Measurements from ENCODE around the gene CLECL1. TPM values are rescaled to one million over a fixed set of nuclear protein-coding genes. Genes with fewer than 3 reads are reported as not detected.
A peak's percentile ranks its signal among the peaks of the same experiment; 100 is the strongest.

Gene CLECL1
- polyA plus RNA-seq, 1 donor from 2014 or later = not detected

GRCh38 chr12:9750276-9751203 is 17.6 kb upstream of the CLECL1 start:
- no peak overlapping the region for H3K4me2 ChIP-seq (ENCODE audit: low read length)
- H3K27ac ChIP-seq (ENCODE audit: low read length) = peak overlapping the region; percentile 18

GRCh38 chr12:9749640-9750039 is 16.7 kb upstream of the CLECL1 start:
- Histone ChIP-seq H3K9me2 (ENCODE audit: insufficient read depth, low read length) (no peaks in the 10 kb centered on the region), H2AFZ (ENCODE audit: low read depth, low read length) (no peak overlapping the region), H3K4me2 (ENCODE audit: low read length) (no peak overlapping the region), H3F3A (ENCODE audit: insufficient read depth, low read length, poor library complexity, severe bottlenecking) (no peaks in the 10 kb centered on the region), H3K9me3 (ENCODE audit: low read length) (no peaks in the 10 kb centered on the region), H4K20me1 (ENCODE audit: insufficient read depth) (no peaks in the 10 kb centered on the region), H3K27me3 (ENCODE audit: insufficient read depth, low read depth, low read length) (no peaks in the 10 kb centered on the region), H3K9ac (ENCODE audit: low read length) (no peak overlapping the region), H3K36me3 (ENCODE audit: insufficient read depth, low read length) (no peaks in the 10 kb centered on the region), H3K27ac (ENCODE audit: low read length) (no peak overlapping the region), H3K79me2 (replicated peaks; ENCODE audit: insufficient read depth, low read length) (no peaks in the 10 kb centered on the region), H3K4me3 (ENCODE audit: low read length) (no peak overlapping the region)
- TF ChIP-seq REST (IDR thresholded peaks at IDR 0.05; ENCODE audit: borderline replicate concordance) (no peak), MXI1 (conservative IDR thresholded peaks at IDR 0.05; ENCODE audit: poor library complexity, severe bottlenecking) (no peak), RAD21 (conservative IDR thresholded peaks at IDR 0.05) (no peak), EZH2 (IDR thresholded peaks at IDR 0.05; ENCODE audit: borderline replicate concordance, insufficient read depth, low read length, poor library complexity, severe bottlenecking) (no peak), CTCF (IDR thresholded peaks at IDR 0.05; ENCODE audit: poor library complexity, severe bottlenecking) (no peak), POLR2AphosphoS5 (IDR thresholded peaks at IDR 0.05) (no peak), TAF1 (IDR thresholded peaks at IDR 0.05; ENCODE audit: low read depth) (no peak), EP300 (conservative IDR thresholded peaks at IDR 0.05; ENCODE audit: poor library complexity, severe bottlenecking) (no peak), SMC3 (conservative IDR thresholded peaks at IDR 0.05; ENCODE audit: poor library complexity) (no peak)

More at GRCh38 chr12:9750276-9751203, 17.6 kb upstream of the CLECL1 start:
- Histone ChIP-seq H4K20me1 (ENCODE audit: insufficient read depth) (no peaks in the 10 kb centered on the region), H3K79me2 (replicated peaks; ENCODE audit: insufficient read depth, low read length) (no peaks in the 10 kb centered on the region), H3K4me3 (ENCODE audit: low read length) (peak overlapping the region; percentile 0), H3K27me3 (ENCODE audit: insufficient read depth, low read depth, low read length) (no peaks in the 10 kb centered on the region), H3F3A (ENCODE audit: insufficient read depth, low read length, poor library complexity, severe bottlenecking) (no peaks in the 10 kb centered on the region), H3K9me3 (ENCODE audit: low read length) (no peaks in the 10 kb centered on the region), H3K9me2 (ENCODE audit: insufficient read depth, low read length) (no peaks in the 10 kb centered on the region), H2AFZ (ENCODE audit: low read depth, low read length) (no peak overlapping the region), H3K9ac (ENCODE audit: low read length) (no peak overlapping the region), H3K36me3 (ENCODE audit: insufficient read depth, low read length) (no peaks in the 10 kb centered on the region)
- TF ChIP-seq SMC3 (conservative IDR thresholded peaks at IDR 0.05; ENCODE audit: poor library complexity) (peak; percentile 78), RAD21 (conservative IDR thresholded peaks at IDR 0.05) (peak; percentile 80), POLR2AphosphoS5 (IDR thresholded peaks at IDR 0.05) (no peak), CTCF (IDR thresholded peaks at IDR 0.05; ENCODE audit: poor library complexity, severe bottlenecking) (peak; percentile 80)
